ENCODE results near the gene ACADS. TPM values are rescaled to one million over a fixed set of nuclear protein-coding genes. Genes with fewer than 3 reads are reported as not detected.

Gene ACADS
- total and polyA plus RNA-seq, 11 donors, result 56.7 to 213 (median 78.8) TPM

GRCh38 chr12:120699553-120699952 lies 26.1 kb upstream of the ACADS start:
- peaks cover 0 to 83% (median 63%) of the 10 kb centered on the region in 9 donors for H3K36me3 ChIP-seq
- peaks cover 10 to 85% (median 54%) of the 10 kb centered on the region in 12 donors for H3K4me1 ChIP-seq
- H3K9me3 ChIP-seq, result no peaks in the 10 kb centered on the region
- ATAC-seq (no peak), DNase-seq (no peak)
- WGBS, 4 donors, result 89 to 93% (median 91%) methylated on average over 7 of the region's 7 CpGs
- peak overlapping the region; percentile 7 to 91 (median 82) for H3K27ac ChIP-seq
- no peaks in the 10 kb centered on the region for H3K27me3 ChIP-seq
- no peak overlapping the region for H3K4me3 ChIP-seq
- TF ChIP-seq POLR2A (IDR thresholded peaks at IDR 0.05) (no peak), CTCF (IDR thresholded peaks at IDR 0.05) (no peak)
- intact Hi-C loops (cut with DNase I), result no loop called here

- Histone ChIP-seq H3K9me3 (no peaks in the 10 kb centered on the region), H3K27ac (peak overlapping the region; percentile 2 to 91 (median 80)), H3K4me1 (peaks cover 10 to 88% (median 54%) of the 10 kb centered on the region in 12 donors), H3K27me3 (no peaks in the 10 kb centered on the region), H3K36me3 (peaks cover 0 to 76% (median 50%) of the 10 kb centered on the region in 9 donors), H3K4me3 (no peak overlapping the region)
- ATAC-seq (peak in 2 of 4 donors; percentile 28 to 39), DNase-seq (no peak)
- WGBS, 4 donors, result 34 to 65% (median 56%) methylated on average over 5 of the region's 5 CpGs
- TF ChIP-seq POLR2A (IDR thresholded peaks at IDR 0.05) (no peak), CTCF (IDR thresholded peaks at IDR 0.05) (no peak)
- intact Hi-C loops (cut with DNase I), result no loop called here
Observed at GRCh38 chr12:120700886-120701285, 24.7 kb upstream of the ACADS start.

- Histone ChIP-seq H3K27ac (peak overlapping the region in 11 of 12 donors; percentile 23 to 88 (median 54)), H3K9me3 (no peaks in the 10 kb centered on the region), H3K4me3 (no peak overlapping the region), H3K27me3 (no peaks in the 10 kb centered on the region), H3K4me1 (peaks cover 4 to 76% (median 49%) of the 10 kb centered on the region in 12 donors), H3K36me3 (peaks cover 0 to 58% (median 33%) of the 10 kb centered on the region in 9 donors)
- intact Hi-C loops (cut with DNase I), result no loop called here
- WGBS, 4 donors, result 92 to 100% (median 96%) methylated on average over 1 of the region's 1 CpG
- DNase-seq (no peak), ATAC-seq (no peak)
- no peak for TF ChIP-seq POLR2A (IDR thresholded peaks at IDR 0.05)
- no peak for TF ChIP-seq CTCF (IDR thresholded peaks at IDR 0.05)
Observed at GRCh38 chr12:120702637-120703036, 23.0 kb upstream of the ACADS start.

- H3K36me3 ChIP-seq, result peaks cover 0 to 51% (median 30%) of the 10 kb centered on the region in 9 donors
- H3K4me3 ChIP-seq, result no peak overlapping the region
- DNase-seq, result peak in 2 of 5 donors; percentile 26 to 38
- peak overlapping the region; percentile 3 to 88 (median 58) for H3K27ac ChIP-seq
- WGBS, 4 donors, result 65 to 68% (median 66%) methylated on average over 11 of the region's 11 CpGs
- no peaks in the 10 kb centered on the region for H3K27me3 ChIP-seq
- TF ChIP-seq CTCF (IDR thresholded peaks at IDR 0.05) (no peak), POLR2A (IDR thresholded peaks at IDR 0.05) (no peak)
- intact Hi-C loops (cut with DNase I), result no loop called here
- peak; percentile 26 to 41 (median 35) for ATAC-seq
- peaks cover 3 to 68% (median 42%) of the 10 kb centered on the region in 12 donors for H3K4me1 ChIP-seq
- no peaks in the 10 kb centered on the region for H3K9me3 ChIP-seq
Observed at GRCh38 chr12:120703311-120703942, 22.2 kb upstream of the ACADS start.

Measured in heart left ventricle (tissue), 16 donors.